ENCODE data around the gene MAPK13.

Gene MAPK13

GRCh38 chr6:36135053-36135731 lies 4.9 kb downstream of the MAPK13 start:
- H3K9ac ChIP-seq, result no peak overlapping the region
- no peaks in the 10 kb centered on the region for H3K79me2 ChIP-seq (ENCODE audit: insufficient read depth, low read depth)
- no peak overlapping the region for H3K4me3 ChIP-seq (IDR thresholded peaks at IDR 0.05; ENCODE audit: insufficient read depth, low read depth, low read length)
- no peaks in the 10 kb centered on the region for H4K20me1 ChIP-seq (ENCODE audit: insufficient read depth)
- no peak overlapping the region for H3K4me2 ChIP-seq
- no peak overlapping the region for H3K27ac ChIP-seq
- H3K4me1 ChIP-seq (ENCODE audit: low read depth, poor library complexity, severe bottlenecking), result peaks cover 22% of the 10 kb centered on the region
- no peaks in the 10 kb centered on the region for H3K36me3 ChIP-seq (ENCODE audit: insufficient read depth)
- no peak for TF ChIP-seq CTCF (conservative IDR thresholded peaks at IDR 0.05; ENCODE audit: low read depth, low read length)
- no peaks in the 10 kb centered on the region for H3K27me3 ChIP-seq (ENCODE audit: insufficient read depth, low read depth)
- H2AFZ ChIP-seq (ENCODE audit: low read depth), result no peak overlapping the region

GRCh38 chr6:36136034-36136433 lies 5.7 kb downstream of the MAPK13 start:
- H3K4me2 ChIP-seq, result no peak overlapping the region
- H3K4me3 ChIP-seq (IDR thresholded peaks at IDR 0.05; ENCODE audit: insufficient read depth, low read depth, low read length), result no peak overlapping the region
- H3K79me2 ChIP-seq (ENCODE audit: insufficient read depth, low read depth), result no peaks in the 10 kb centered on the region
- no peak overlapping the region for H3K9ac ChIP-seq
- TF ChIP-seq CTCF (conservative IDR thresholded peaks at IDR 0.05; ENCODE audit: low read depth, low read length), result no peak
- H3K27me3 ChIP-seq (ENCODE audit: insufficient read depth, low read depth), result no peaks in the 10 kb centered on the region
- no peak overlapping the region for H2AFZ ChIP-seq (ENCODE audit: low read depth)
- no peak overlapping the region for H3K27ac ChIP-seq
- H3K4me1 ChIP-seq (ENCODE audit: low read depth, poor library complexity, severe bottlenecking), result peaks cover 22% of the 10 kb centered on the region
- H4K20me1 ChIP-seq (ENCODE audit: insufficient read depth), result no peaks in the 10 kb centered on the region
- H3K36me3 ChIP-seq (ENCODE audit: insufficient read depth), result no peaks in the 10 kb centered on the region

GRCh38 chr6:36136551-36136950 lies 6.2 kb downstream of the MAPK13 start:
- Histone ChIP-seq H3K9ac (no peak overlapping the region), H3K27ac (no peak overlapping the region)

DNA sequence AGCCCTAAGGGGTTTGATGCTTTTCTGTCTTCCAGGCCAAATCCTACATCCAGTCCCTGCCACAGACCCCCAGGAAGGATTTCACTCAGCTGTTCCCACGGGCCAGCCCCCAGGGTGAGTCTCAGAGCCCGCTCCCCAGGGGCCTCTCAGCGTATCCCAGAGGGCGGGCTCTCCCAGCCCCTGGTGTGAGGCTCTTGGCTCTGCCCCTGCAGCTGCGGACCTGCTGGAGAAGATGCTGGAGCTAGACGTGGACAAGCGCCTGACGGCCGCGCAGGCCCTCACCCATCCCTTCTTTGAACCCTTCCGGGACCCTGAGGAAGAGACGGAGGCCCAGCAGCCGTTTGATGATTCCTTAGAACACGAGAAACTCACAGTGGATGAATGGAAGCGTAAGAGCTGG lies 8.4 kb downstream of the MAPK13 start:
- no peak overlapping the region for H3K9ac ChIP-seq
- H4K20me1 ChIP-seq (ENCODE audit: insufficient read depth), result no peaks in the 10 kb centered on the region
- H3K27ac ChIP-seq, result no peak overlapping the region
- no peak overlapping the region for H2AFZ ChIP-seq (ENCODE audit: low read depth)
- H3K4me2 ChIP-seq, result no peak overlapping the region
- H3K79me2 ChIP-seq (ENCODE audit: insufficient read depth, low read depth), result no peaks in the 10 kb centered on the region
- H3K27me3 ChIP-seq (ENCODE audit: insufficient read depth, low read depth), result no peaks in the 10 kb centered on the region
- no peak for TF ChIP-seq CTCF (conservative IDR thresholded peaks at IDR 0.05; ENCODE audit: low read depth, low read length)
- H3K4me3 ChIP-seq (IDR thresholded peaks at IDR 0.05; ENCODE audit: insufficient read depth, low read depth, low read length), result no peak overlapping the region
- H3K36me3 ChIP-seq (ENCODE audit: insufficient read depth), result no peaks in the 10 kb centered on the region
- H3K4me1 ChIP-seq (ENCODE audit: low read depth, poor library complexity, severe bottlenecking), result no peaks in the 10 kb centered on the region

More at GRCh38 chr6:36136551-36136950, 6.2 kb downstream of the MAPK13 start:
- no peak overlapping the region for H2AFZ ChIP-seq (ENCODE audit: low read depth)
- no peak for TF ChIP-seq CTCF (conservative IDR thresholded peaks at IDR 0.05; ENCODE audit: low read depth, low read length)
- no peaks in the 10 kb centered on the region for H4K20me1 ChIP-seq (ENCODE audit: insufficient read depth)
- no peak overlapping the region for H3K4me2 ChIP-seq
- no peaks in the 10 kb centered on the region for H3K36me3 ChIP-seq (ENCODE audit: insufficient read depth)
- peaks cover 21% of the 10 kb centered on the region for H3K4me1 ChIP-seq (ENCODE audit: low read depth, poor library complexity, severe bottlenecking)
- H3K27me3 ChIP-seq (ENCODE audit: insufficient read depth, low read depth), result no peaks in the 10 kb centered on the region
- H3K79me2 ChIP-seq (ENCODE audit: insufficient read depth, low read depth), result no peaks in the 10 kb centered on the region
- no peak overlapping the region for H3K4me3 ChIP-seq (IDR thresholded peaks at IDR 0.05; ENCODE audit: insufficient read depth, low read depth, low read length)
